ENCODE data around the gene KRT7. TPM values are rescaled to one million over a fixed set of nuclear protein-coding genes. Genes with fewer than 3 reads are reported as not detected.
A peak's percentile ranks its signal among the peaks of the same experiment; 100 is the strongest.

The KRT7 gene
- total and polyA plus RNA-seq, 12 donors = 0.33 to 34.8 (median 8.4) TPM

GRCh38 chr12:52205612-52206303 is 27.3 kb upstream of the KRT7 start:
- DNase-seq = peak in 2 of 7 donors; percentile 7 to 11
- Histone ChIP-seq H3K36me3 (replicated peaks in 1 of 2) (no peaks in the 10 kb centered on the region), H3K4me1 (replicated peaks in 1 of 2) (peaks cover 5 to 32% of the 10 kb centered on the region in 2 donors), H3K4me3 (no peak overlapping the region), H3K9me3 (replicated peaks in 1 of 3) (no peaks in the 10 kb centered on the region), H3K27ac (no peak overlapping the region), H3K27me3 (no peaks in the 10 kb centered on the region)
- intact Hi-C loops (cut with DNase I) = no loop called here
- TF ChIP-seq POLR2A (IDR thresholded peaks at IDR 0.05) (no peak), CTCF (IDR thresholded peaks at IDR 0.05) (no peak)
- 94 to 99% (median 97%) methylated on average over 4 of the region's 4 CpGs for WGBS, 4 donors

GRCh38 chr12:52206304-52207040 is 26.6 kb upstream of the KRT7 start:
- Histone ChIP-seq H3K27me3 (no peaks in the 10 kb centered on the region), H3K9me3 (replicated peaks in 1 of 3) (no peaks in the 10 kb centered on the region), H3K4me1 (replicated peaks in 1 of 2) (peaks cover 5 to 33% of the 10 kb centered on the region in 2 donors), H3K27ac (no peak overlapping the region), H3K4me3 (no peak overlapping the region), H3K36me3 (replicated peaks in 1 of 2) (no peaks in the 10 kb centered on the region)
- intact Hi-C loops (cut with DNase I) = no loop called here
- TF ChIP-seq POLR2A (IDR thresholded peaks at IDR 0.05) (no peak), CTCF (IDR thresholded peaks at IDR 0.05) (no peak)
- WGBS, 4 donors = 88 to 99% (median 95%) methylated on average over 8 to 9 of the region's 9 CpGs
- DNase-seq = peak in 4 of 7 donors; percentile 8 to 19 (median 14)

GRCh38 chr12:52207106-52207505 is 25.9 kb upstream of the KRT7 start:
- H3K27ac ChIP-seq = peak overlapping the region in 2 of 5 donors; percentile 57 to 80
- H3K36me3 ChIP-seq (replicated peaks in 1 of 2) = no peaks in the 10 kb centered on the region
- H3K4me3 ChIP-seq = no peak overlapping the region
- H3K27me3 ChIP-seq = no peaks in the 10 kb centered on the region
- intact Hi-C loops (cut with DNase I) = no loop called here
- WGBS, 4 donors = 82 to 96% (median 89%) methylated on average over 2 of the region's 2 CpGs
- TF ChIP-seq POLR2A (IDR thresholded peaks at IDR 0.05) = no peak
- no peak for TF ChIP-seq CTCF (IDR thresholded peaks at IDR 0.05)
- H3K4me1 ChIP-seq (replicated peaks in 1 of 2) = peaks cover 5 to 33% of the 10 kb centered on the region in 2 donors
- H3K9me3 ChIP-seq (replicated peaks in 1 of 3) = no peaks in the 10 kb centered on the region
- DNase-seq = peak in 1 of 7 donors; percentile 17

GRCh38 chr12:52207895-52208294 is 25.1 kb upstream of the KRT7 start:
- H3K4me1 ChIP-seq (replicated peaks in 1 of 2) = peaks cover 5 to 30% of the 10 kb centered on the region in 2 donors
- DNase-seq = peak; percentile 88 to 97 (median 94)
- H3K36me3 ChIP-seq (replicated peaks in 1 of 2) = no peaks in the 10 kb centered on the region
- intact Hi-C loops (cut with DNase I) = no loop called here
- no peak overlapping the region for H3K4me3 ChIP-seq
- TF ChIP-seq POLR2A (IDR thresholded peaks at IDR 0.05) = no peak
- no peak for TF ChIP-seq CTCF (IDR thresholded peaks at IDR 0.05)
- peak overlapping the region in 3 of 5 donors; percentile 56 to 80 (median 57) for H3K27ac ChIP-seq
- WGBS, 4 donors = 14 to 38% (median 27%) methylated on average over 10 of the region's 10 CpGs
- H3K27me3 ChIP-seq = no peaks in the 10 kb centered on the region
- H3K9me3 ChIP-seq (replicated peaks in 1 of 3) = no peaks in the 10 kb centered on the region
